Upper lobe of left lung (tissue), 4 donors: Measurements from ENCODE around the gene TOMT.

Experiments
- CTCF ChIP-seq, 6 experiments: fragments of 450-650 bp in 4 of 6; fragments of 200-600 bp in 2 of 6; sonication (generic) in 2 of 6; IDR thresholded peaks; one replicate each; pipeline ENCODE4 v1.5.1; 2016 to 2019; ENCODE audit warnings: antibody characterized with exemption in 6 of 6
- EP300 ChIP-seq, 4 donors: sonication (generic); formaldehyde crosslinking; IDR thresholded peaks; one replicate each; pipeline ENCODE4 v1.5.1; 2017; ENCODE audit warnings: antibody characterized with exemption in 4 of 4, control low read depth in 2 of 4
- POLR2A ChIP-seq, 4 donors: fragments of 450-650 bp; IDR thresholded peaks; one replicate each; pipeline ENCODE4 v1.5.1; 2016 to 2017; ENCODE audit warnings: antibody characterized with exemption in 4 of 4, mild to moderate bottlenecking in 2 of 4
- POLR2AphosphoS5 ChIP-seq, 2 donors: sonication (generic); formaldehyde crosslinking; IDR thresholded peaks; one replicate each; pipeline ENCODE4 v1.5.1; 2017; ENCODE audit warnings: antibody characterized with exemption in 2 of 2

GRCh38 chr11:72075109-72075508, 30.6 kb upstream of the TOMT start:
- TF ChIP-seq POLR2A (IDR thresholded peaks at IDR 0.05) = no peak
- TF ChIP-seq CTCF (IDR thresholded peaks at IDR 0.05) = no peak
- TF ChIP-seq POLR2AphosphoS5 (IDR thresholded peaks at IDR 0.05) = no peak
- TF ChIP-seq EP300 (IDR thresholded peaks at IDR 0.05) = no peak
